ENCODE data around the gene FAT1. TPM values are rescaled to one million over a fixed set of nuclear protein-coding genes. Genes with fewer than 3 reads are reported as not detected.
"Not testable (repeated sequence)": the region's sequence is repeated elsewhere in the genome, so short reads cannot be mapped to it uniquely, and the experiment has no call there.

FAT1 gene
- total and polyA plus RNA-seq, 2 experiments from 2014 or later, result 15.8 to 98.1 TPM

- Histone ChIP-seq H3K27me3 (no peaks in the 10 kb centered on the region), H3K4me3 (no peak overlapping the region), H3K9me3 (ENCODE audit: low read depth) (no peaks in the 10 kb centered on the region), H3K4me1 (ENCODE audit: low read depth) (no peaks in the 10 kb centered on the region), H3K36me3 (no peaks in the 10 kb centered on the region), H3K27ac (no peak overlapping the region)
- peak in 1 of 2 donors; percentile 8 for DNase-seq (ENCODE audit: low read depth in 1 of 2, low spot score in 1 of 2)
- TF ChIP-seq, protein P1, sequence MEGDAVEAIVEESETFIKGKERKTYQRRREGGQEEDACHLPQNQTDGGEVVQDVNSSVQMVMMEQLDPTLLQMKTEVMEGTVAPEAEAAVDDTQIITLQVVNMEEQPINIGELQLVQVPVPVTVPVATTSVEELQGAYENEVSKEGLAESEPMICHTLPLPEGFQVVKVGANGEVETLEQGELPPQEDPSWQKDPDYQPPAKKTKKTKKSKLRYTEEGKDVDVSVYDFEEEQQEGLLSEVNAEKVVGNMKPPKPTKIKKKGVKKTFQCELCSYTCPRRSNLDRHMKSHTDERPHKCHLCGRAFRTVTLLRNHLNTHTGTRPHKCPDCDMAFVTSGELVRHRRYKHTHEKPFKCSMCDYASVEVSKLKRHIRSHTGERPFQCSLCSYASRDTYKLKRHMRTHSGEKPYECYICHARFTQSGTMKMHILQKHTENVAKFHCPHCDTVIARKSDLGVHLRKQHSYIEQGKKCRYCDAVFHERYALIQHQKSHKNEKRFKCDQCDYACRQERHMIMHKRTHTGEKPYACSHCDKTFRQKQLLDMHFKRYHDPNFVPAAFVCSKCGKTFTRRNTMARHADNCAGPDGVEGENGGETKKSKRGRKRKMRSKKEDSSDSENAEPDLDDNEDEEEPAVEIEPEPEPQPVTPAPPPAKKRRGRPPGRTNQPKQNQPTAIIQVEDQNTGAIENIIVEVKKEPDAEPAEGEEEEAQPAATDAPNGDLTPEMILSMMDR (IDR thresholded peaks at IDR 0.05; ENCODE audit: low read depth, low read length), result no peak
These were observed 42.3 kb upstream of the FAT1 start for GRCh38 chr4:186765673-186766546.

GRCh38 chr4:186765138-186765537, 41.5 kb upstream of the FAT1 start:
- Histone ChIP-seq H3K4me3 (no peak overlapping the region), H3K27me3 (no peaks in the 10 kb centered on the region), H3K36me3 (no peaks in the 10 kb centered on the region), H3K4me1 (ENCODE audit: low read depth) (no peaks in the 10 kb centered on the region), H3K27ac (no peak overlapping the region), H3K9me3 (ENCODE audit: low read depth) (no peaks in the 10 kb centered on the region)
- TF ChIP-seq, protein P1 (IDR thresholded peaks at IDR 0.05; ENCODE audit: low read depth, low read length), result no peak
- peak in 1 of 2 donors; percentile 62 for DNase-seq (ENCODE audit: low read depth in 1 of 2, low spot score in 1 of 2)

DNA sequence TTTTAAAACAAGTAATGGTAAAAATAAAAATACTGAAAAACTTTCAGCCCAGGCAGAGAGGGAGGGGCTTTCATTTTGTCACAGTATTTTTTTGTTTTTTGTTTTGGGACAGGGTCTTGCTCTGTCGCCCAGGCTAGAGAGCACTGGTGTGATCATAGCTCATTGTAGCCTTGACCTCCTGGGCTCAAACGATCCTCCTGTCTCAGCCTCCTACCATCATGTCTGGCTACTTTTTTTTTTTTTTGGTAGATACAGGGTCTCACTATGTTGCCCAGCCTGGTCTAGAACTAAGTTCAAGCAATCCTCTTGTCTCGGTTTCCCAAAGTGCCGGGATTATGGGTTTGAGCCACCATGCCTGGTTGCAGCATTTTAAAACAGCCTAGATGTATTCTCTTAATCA, 40.8 kb upstream of the FAT1 start:
- Histone ChIP-seq H3K27me3 (no peaks in the 10 kb centered on the region), H3K4me1 (ENCODE audit: low read depth) (no peaks in the 10 kb centered on the region), H3K36me3 (no peaks in the 10 kb centered on the region), H3K4me3 (no peak overlapping the region), H3K27ac (no peak overlapping the region), H3K9me3 (ENCODE audit: low read depth) (no peaks in the 10 kb centered on the region)
- TF ChIP-seq, protein P1 (IDR thresholded peaks at IDR 0.05; ENCODE audit: low read depth, low read length), result no peak
- no peak for DNase-seq (ENCODE audit: low read depth in 1 of 2, low spot score in 1 of 2)

- no peaks in the 10 kb centered on the region for H3K36me3 ChIP-seq
- H3K27me3 ChIP-seq, result no peaks in the 10 kb centered on the region
- H3K27ac ChIP-seq, result no peak overlapping the region
- TF ChIP-seq, protein P1 (IDR thresholded peaks at IDR 0.05; ENCODE audit: low read depth, low read length), result no peak
- DNase-seq (ENCODE audit: low read depth in 1 of 2, low spot score in 1 of 2), result no peak
- H3K4me3 ChIP-seq, result no peak overlapping the region
- H3K4me1 ChIP-seq (ENCODE audit: low read depth), result no peaks in the 10 kb centered on the region
- H3K9me3 ChIP-seq (ENCODE audit: low read depth), result no peaks in the 10 kb centered on the region
These were observed 39.2 kb upstream of the FAT1 start for GRCh38 chr4:186762865-186763264.

DNA sequence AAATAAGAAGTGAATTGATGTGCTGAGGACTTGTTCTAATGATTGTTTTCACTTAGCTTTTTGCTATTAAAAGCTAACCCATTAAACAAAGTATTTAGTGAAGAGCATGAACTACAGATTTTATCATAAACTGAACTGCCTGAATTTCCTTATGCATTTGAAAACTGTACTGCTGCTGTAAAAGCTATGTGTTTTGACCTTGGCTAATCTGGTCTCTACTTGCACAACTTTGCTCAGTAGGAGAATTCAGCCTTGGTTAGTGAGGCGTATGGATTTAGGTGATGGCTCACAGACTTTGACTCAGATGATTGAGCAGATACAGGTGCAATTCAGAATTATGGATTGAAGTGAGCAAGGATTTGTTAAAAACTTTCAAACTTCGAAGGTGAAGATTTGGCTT, 38.7 kb upstream of the FAT1 start:
- Histone ChIP-seq H3K27me3 (no peaks in the 10 kb centered on the region), H3K4me1 (ENCODE audit: low read depth) (no peaks in the 10 kb centered on the region), H3K27ac (no peak overlapping the region), H3K4me3 (no peak overlapping the region), H3K36me3 (no peaks in the 10 kb centered on the region), H3K9me3 (ENCODE audit: low read depth) (no peaks in the 10 kb centered on the region)
- TF ChIP-seq, protein P1 (IDR thresholded peaks at IDR 0.05; ENCODE audit: low read depth, low read length), result no peak
- no peak for DNase-seq (ENCODE audit: low read depth in 1 of 2, low spot score in 1 of 2)

- not testable (repeated sequence) for H3K4me1 ChIP-seq (ENCODE audit: low read depth); DNase-seq (ENCODE audit: low read depth in 1 of 2, low spot score in 1 of 2); H3K9me3 ChIP-seq (ENCODE audit: low read depth); H3K4me3 ChIP-seq; H3K36me3 ChIP-seq; H3K27ac ChIP-seq; H3K27me3 ChIP-seq
These were observed 38.3 kb upstream of the FAT1 start for GRCh38 chr4:186761956-186762355.

Measured in cardiac muscle cell (in vitro differentiated cells and primary cell).